T-helper 9 cell (primary cell): ENCODE data around the gene KLHL26.

ENCODE experiments used
- DNase-seq: peaks from one replicate; pipeline ENCODE4 v3.0.0-alpha.2; 2020

KLHL26 gene

GRCh38 chr19:18696023-18696422 lies 59.2 kb downstream of the KLHL26 start:
- DNase-seq: no peak

GRCh38 chr19:18697680-18698079 lies 60.9 kb downstream of the KLHL26 start:
- no peak for DNase-seq

- DNase-seq: no peak
These were observed 61.7 kb downstream of the KLHL26 start for GRCh38 chr19:18698321-18699167.

GRCh38 chr19:18699403-18700054 lies 62.7 kb downstream of the KLHL26 start:
- no peak for DNase-seq

DNA sequence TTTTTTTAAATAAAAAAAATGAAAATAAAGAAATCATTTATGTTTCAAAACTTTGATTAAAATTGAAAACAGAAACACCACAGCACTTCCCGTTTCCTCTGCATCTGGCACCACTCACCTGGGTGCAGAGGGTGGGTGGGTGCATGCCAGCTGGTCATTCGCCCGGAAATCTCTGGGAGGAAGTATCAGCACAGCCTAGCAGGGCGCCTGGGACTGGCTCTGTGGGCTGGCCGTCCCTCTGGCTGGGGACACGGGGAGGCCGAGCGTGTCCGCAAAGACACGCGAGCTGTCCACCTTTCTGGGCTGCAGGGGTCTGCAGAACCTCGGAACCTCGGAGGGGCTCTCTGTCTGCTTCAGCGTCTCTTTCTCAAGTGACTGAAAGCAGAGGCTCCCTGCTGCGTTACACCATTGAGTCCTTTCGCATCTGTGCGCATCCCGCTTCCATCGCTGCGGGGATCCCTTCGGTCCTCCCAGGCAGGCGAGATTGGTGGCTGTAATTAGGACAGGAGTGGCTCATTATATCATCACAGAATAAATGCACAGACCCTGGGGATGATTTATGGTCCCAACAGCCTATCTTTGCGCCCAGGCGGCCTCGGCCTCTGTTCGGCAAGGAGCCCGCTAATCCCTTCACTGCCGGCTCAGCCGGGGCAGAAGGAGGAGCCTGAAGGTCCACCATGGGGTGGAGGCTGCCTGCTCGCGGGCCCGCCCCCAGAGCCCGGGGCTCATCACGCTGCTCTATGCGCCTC lies 63.8 kb downstream of the KLHL26 start:
- peak; percentile 60 for DNase-seq

- no peak for DNase-seq
These were observed 64.4 kb downstream of the KLHL26 start for GRCh38 chr19:18701250-18701608.

DNA sequence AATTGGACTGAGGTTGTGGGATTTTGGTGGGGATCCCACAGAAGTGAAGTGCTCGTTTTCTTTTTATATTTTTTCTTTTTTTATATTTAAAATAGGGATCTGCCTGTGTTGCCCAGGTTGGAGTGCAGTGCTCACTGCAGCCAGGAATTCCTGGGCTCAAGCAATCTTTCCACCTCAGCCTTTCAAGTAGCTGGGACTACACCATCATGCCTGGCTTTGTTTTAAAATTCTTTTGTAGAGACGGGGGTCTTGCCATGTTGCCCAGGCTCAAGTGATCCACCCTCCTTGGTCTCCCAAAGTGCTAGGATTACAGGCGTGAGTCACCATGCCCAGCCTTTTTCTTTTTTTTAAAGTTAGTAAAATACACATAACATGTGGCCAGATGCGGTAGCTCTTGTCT lies 67.2 kb downstream of the KLHL26 start:
- no peak for DNase-seq

- DNase-seq: no peak
These were observed 68.1 kb downstream of the KLHL26 start for GRCh38 chr19:18704971-18705370.

GRCh38 chr19:18708452-18709231 lies 71.8 kb downstream of the KLHL26 start:
- DNase-seq: no peak

DNA sequence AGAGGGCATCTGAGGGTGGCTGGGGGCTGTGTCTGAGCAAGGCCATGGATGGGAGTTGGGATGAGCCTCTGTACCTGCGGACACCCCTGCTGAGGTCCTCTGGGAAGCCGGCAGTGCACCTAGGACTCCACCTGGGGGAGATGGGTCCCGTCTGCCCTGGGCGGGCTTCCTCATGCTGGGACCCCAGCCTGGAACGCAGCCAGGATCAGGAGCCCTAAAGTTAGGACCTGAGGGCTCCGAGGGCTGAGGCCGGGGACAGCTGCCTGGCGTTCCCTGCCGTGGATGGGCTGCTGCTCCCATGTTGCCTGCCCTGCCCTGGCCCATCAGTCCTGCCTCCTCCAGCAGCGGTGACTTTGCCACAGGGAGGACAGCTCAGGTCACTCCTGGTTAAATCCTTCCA lies 72.7 kb downstream of the KLHL26 start:
- DNase-seq: no peak

GRCh38 chr19:18710186-18710585 lies 73.4 kb downstream of the KLHL26 start:
- DNase-seq: no peak

DNA sequence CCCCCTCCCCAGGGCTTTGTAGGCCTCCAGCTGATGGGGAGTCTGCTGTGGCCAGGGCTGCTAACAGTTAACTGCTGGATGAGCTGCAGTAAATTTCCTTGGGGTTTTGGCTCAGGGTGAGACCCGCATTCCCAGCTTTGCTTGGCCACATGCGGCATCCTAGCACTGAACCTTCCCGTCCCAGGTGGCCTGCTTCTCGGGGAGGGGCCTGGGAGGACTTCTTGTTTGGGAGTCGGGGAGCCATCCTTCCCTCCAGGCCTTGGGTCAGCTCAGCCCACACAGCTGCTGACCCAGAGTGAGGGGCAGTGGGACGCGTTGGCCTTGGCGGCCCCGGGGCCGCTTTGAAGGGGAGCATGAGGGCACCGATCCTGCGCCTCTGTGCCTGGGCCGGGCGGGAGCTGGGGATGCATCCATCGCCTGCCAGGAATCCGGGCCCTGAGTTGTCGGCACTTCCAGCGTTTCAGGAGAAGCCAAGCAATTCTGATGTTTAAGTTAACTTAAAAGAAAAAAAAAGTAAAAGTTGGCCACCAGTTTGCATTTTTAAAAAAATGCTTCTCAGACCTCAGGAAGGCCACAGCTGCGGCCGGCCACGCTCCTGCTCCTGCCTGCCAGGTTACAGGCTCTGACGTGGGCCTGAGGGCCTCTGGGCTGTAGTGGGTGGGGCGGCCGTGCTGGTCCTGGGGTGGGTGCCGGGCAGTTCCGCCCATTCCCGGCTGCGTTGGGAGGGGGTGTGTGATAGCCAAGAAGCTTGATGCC lies 74.3 kb downstream of the KLHL26 start:
- DNase-seq: no peak

DNA sequence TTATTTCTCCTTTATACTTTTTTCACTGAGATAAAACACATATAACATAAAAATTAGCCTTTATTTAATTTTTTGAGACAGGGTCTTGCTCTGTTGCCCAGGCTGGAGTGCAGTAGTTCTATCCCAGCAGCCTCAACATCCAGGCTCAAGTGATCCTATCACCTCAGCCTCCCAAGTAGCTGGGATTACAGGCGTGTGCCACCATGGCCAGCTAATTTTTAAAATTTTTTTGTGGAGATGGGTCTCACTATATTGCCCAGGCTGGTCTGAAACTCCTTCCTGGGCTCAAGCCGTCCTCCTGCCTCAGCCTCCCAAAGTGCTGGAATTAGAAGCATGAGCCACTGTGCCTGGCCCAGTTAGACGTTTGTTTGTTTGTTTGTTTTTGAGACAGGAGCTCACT lies 75.1 kb downstream of the KLHL26 start:
- DNase-seq: no peak

GRCh38 chr19:18712981-18713380 lies 76.2 kb downstream of the KLHL26 start:
- DNase-seq: no peak

DNA sequence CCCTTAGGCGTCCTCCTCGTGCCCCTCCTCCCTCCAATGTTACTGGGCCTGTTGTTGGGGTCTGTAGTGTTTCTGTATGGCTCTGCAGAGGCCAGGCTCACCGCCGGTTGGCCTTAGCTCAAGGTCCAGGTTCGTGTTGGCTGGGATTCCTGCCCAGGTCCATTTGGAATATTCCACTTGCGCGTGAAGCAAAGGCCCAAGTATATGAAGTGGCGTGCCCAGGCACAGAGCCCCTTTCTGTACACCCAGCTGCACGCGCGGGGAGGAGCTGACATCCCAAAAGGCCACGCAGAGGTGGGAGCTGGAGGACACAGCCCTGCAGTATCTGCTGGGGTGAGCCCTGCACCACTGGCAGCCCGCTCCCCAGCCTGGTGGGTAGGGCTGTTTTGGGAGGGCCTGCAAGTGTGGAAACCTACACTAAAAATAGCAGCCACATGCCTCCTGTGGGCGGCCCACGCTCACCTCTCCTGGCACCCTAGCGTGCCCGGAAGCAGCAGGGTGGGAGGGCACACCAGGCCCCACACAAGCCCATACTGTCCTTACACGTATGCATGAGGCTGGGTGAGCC lies 76.8 kb downstream of the KLHL26 start:
- DNase-seq: no peak

- no peak for DNase-seq
These were observed 78.6 kb downstream of the KLHL26 start for GRCh38 chr19:18715416-18715815.

- no peak for DNase-seq
These were observed 80.0 kb downstream of the KLHL26 start for GRCh38 chr19:18716857-18717256.

- no peak for DNase-seq
These were observed 80.8 kb downstream of the KLHL26 start for GRCh38 chr19:18717601-18718000.

GRCh38 chr19:18718015-18718526 lies 81.2 kb downstream of the KLHL26 start:
- DNase-seq: no peak

DNA sequence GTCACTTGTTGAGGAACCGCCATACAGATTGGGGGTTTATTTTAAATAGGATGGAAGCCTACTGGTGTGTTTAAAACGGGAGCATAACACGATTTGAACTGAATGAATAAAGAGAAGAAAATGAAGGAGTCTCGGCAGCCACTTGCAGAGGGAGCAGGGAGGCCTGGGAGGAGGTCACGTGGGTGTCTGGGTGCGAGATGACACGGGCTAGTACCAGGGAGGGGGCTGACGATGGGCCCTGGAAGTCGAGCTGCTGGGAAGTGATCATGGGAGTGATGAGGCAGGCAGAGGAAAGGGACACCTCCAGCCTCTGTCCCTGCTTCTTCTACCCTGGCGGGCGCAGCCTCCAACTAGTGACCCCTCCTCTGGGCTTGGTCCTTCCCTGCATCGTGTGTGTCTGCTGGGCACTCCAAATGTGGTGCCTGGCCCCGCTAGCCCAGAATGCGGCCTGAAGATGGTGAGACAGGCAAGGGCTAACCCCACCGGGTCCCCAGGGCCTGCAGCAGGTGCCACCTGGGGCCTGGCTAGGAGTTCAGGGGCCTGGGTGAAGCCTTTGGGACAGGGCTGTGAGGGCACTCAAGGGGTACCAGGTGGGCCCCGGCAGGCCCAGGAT lies 82.1 kb downstream of the KLHL26 start:
- no peak for DNase-seq

- DNase-seq: no peak
These were observed 82.7 kb downstream of the KLHL26 start for GRCh38 chr19:18719541-18719940.
